Measurements from ENCODE around the gene SORCS1. TPM values are rescaled to one million over a fixed set of nuclear protein-coding genes. Genes with fewer than 3 reads are reported as not detected.

SORCS1 gene
- total and polyA plus RNA-seq, 3 donors from 2014 or later = 2.6 to 9.6 (median 4.6) TPM

GRCh38 chr10:106788982-106789381 lies 375.5 kb downstream of the SORCS1 start:
- no peak for TF ChIP-seq POLR2A (IDR thresholded peaks at IDR 0.05)
- TF ChIP-seq, protein P1, sequence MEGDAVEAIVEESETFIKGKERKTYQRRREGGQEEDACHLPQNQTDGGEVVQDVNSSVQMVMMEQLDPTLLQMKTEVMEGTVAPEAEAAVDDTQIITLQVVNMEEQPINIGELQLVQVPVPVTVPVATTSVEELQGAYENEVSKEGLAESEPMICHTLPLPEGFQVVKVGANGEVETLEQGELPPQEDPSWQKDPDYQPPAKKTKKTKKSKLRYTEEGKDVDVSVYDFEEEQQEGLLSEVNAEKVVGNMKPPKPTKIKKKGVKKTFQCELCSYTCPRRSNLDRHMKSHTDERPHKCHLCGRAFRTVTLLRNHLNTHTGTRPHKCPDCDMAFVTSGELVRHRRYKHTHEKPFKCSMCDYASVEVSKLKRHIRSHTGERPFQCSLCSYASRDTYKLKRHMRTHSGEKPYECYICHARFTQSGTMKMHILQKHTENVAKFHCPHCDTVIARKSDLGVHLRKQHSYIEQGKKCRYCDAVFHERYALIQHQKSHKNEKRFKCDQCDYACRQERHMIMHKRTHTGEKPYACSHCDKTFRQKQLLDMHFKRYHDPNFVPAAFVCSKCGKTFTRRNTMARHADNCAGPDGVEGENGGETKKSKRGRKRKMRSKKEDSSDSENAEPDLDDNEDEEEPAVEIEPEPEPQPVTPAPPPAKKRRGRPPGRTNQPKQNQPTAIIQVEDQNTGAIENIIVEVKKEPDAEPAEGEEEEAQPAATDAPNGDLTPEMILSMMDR (IDR thresholded peaks at IDR 0.05) = no peak
- Histone ChIP-seq H3K36me3 (ENCODE audit: low read depth, missing control alignments) (no peaks in the 10 kb centered on the region), H3K27me3 (no peaks in the 10 kb centered on the region), H3K27ac (no peak overlapping the region), H3K9me3 (no peaks in the 10 kb centered on the region), H3K4me3 (no peak overlapping the region), H3K4me1 (no peaks in the 10 kb centered on the region)
- DNase-seq = no peak
- intact Hi-C loops (cut with DNase I; ENCODE audit: low total_unique reads) = no loop called here
- WGBS, 2 donors = 85 to 96% methylated on average over 3 of the region's 3 CpGs

- no peak overlapping the region for H3K4me3 ChIP-seq
- TF ChIP-seq, protein P1 (IDR thresholded peaks at IDR 0.05) = no peak
- TF ChIP-seq POLR2A (IDR thresholded peaks at IDR 0.05) = no peak
- no peak overlapping the region for H3K27ac ChIP-seq
- 90 to 94% methylated on average over 3 of the region's 3 CpGs for WGBS, 2 donors
- no peaks in the 10 kb centered on the region for H3K4me1 ChIP-seq
- H3K9me3 ChIP-seq = no peaks in the 10 kb centered on the region
- H3K27me3 ChIP-seq = no peaks in the 10 kb centered on the region
- no peaks in the 10 kb centered on the region for H3K36me3 ChIP-seq (ENCODE audit: low read depth, missing control alignments)
- intact Hi-C loops (cut with DNase I; ENCODE audit: low total_unique reads) = no loop called here
- no peak for DNase-seq
Measured at GRCh38 chr10:106785528-106785927, 379.0 kb downstream of the SORCS1 start.

GRCh38 chr10:106780632-106781031 lies 383.9 kb downstream of the SORCS1 start:
- TF ChIP-seq, protein P1 (IDR thresholded peaks at IDR 0.05) = no peak
- TF ChIP-seq POLR2A (IDR thresholded peaks at IDR 0.05) = no peak
- Histone ChIP-seq H3K27me3 (no peaks in the 10 kb centered on the region), H3K4me3 (no peak overlapping the region), H3K4me1 (no peaks in the 10 kb centered on the region), H3K9me3 (no peaks in the 10 kb centered on the region), H3K36me3 (ENCODE audit: low read depth, missing control alignments) (no peaks in the 10 kb centered on the region), H3K27ac (no peak overlapping the region)
- intact Hi-C loops (cut with DNase I; ENCODE audit: low total_unique reads) = no loop called here
- DNase-seq = no peak
- 70 to 74% methylated on average over 3 of the region's 3 CpGs for WGBS, 2 donors

DNA sequence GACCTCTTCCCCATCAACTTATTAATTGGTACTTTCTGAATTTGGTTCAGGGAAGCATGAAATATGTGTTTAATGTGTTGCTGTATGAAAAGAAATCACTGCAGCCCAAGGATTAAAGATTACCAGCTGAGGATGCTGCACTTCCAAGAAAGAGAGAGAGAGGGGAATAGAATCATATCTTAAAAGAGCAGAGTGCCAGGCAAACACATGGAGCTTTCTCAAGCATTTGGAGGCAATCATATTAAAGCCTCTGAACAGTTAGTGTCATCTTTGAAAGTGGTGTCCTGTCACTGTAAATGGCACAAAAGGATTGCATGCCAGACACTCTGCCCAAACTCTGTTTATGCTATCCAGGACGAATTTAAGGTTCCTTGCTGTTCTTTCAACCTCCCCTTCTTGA lies 386.7 kb downstream of the SORCS1 start:
- Histone ChIP-seq H3K36me3 (ENCODE audit: low read depth, missing control alignments) (no peaks in the 10 kb centered on the region), H3K4me1 (no peaks in the 10 kb centered on the region), H3K9me3 (no peaks in the 10 kb centered on the region), H3K27me3 (no peaks in the 10 kb centered on the region), H3K27ac (no peak overlapping the region), H3K4me3 (no peak overlapping the region)
- DNase-seq = no peak
- intact Hi-C loops (cut with DNase I; ENCODE audit: low total_unique reads) = no loop called here
- no peak for TF ChIP-seq POLR2A (IDR thresholded peaks at IDR 0.05)
- TF ChIP-seq, protein P1 (IDR thresholded peaks at IDR 0.05) = no peak
- 48 to 59% methylated on average over 1 of the region's 1 CpG for WGBS, 2 donors

GRCh38 chr10:106775127-106775526 lies 389.4 kb downstream of the SORCS1 start:
- H3K4me3 ChIP-seq = no peak overlapping the region
- WGBS, 2 donors = 49 to 63% methylated on average over 4 of the region's 4 CpGs
- no peaks in the 10 kb centered on the region for H3K36me3 ChIP-seq (ENCODE audit: low read depth, missing control alignments)
- no peak overlapping the region for H3K27ac ChIP-seq
- no peaks in the 10 kb centered on the region for H3K9me3 ChIP-seq
- TF ChIP-seq, protein P1 (IDR thresholded peaks at IDR 0.05) = no peak
- no peak for TF ChIP-seq POLR2A (IDR thresholded peaks at IDR 0.05)
- intact Hi-C loops (cut with DNase I; ENCODE audit: low total_unique reads) = no loop called here
- H3K4me1 ChIP-seq = no peaks in the 10 kb centered on the region
- H3K27me3 ChIP-seq = no peaks in the 10 kb centered on the region
- DNase-seq = no peak
